GM18508 (cell line): ENCODE measurements around the gene NTN5.
A peak's percentile ranks its signal among the peaks of the same experiment; 100 is the strongest.
"Not testable (repeated sequence)": the region's sequence is repeated elsewhere in the genome, so short reads cannot be mapped to it uniquely, and the experiment has no call there.

ENCODE experiments used
- ATAC-seq: cut with Tn5 transposase; IDR thresholded peaks from one replicate; pipeline ENCODE4 v1.9.1; 2021; ENCODE audit warnings: moderate number of reproducible peaks; ENCODE audit not compliant: insufficient read depth, unreplicated experiment

Gene NTN5

GRCh38 chr19:48671446-48671995 lies 1.3 kb downstream of the NTN5 start:
- no peak for ATAC-seq

- ATAC-seq = no peak
Measured at GRCh38 chr19:48670699-48671445, 1.9 kb downstream of the NTN5 start.

GRCh38 chr19:48669903-48670668 lies 2.7 kb downstream of the NTN5 start:
- ATAC-seq = no peak

- no peak for ATAC-seq
Measured at GRCh38 chr19:48668761-48669160, 4.1 kb downstream of the NTN5 start.

GRCh38 chr19:48668332-48668731 lies 4.5 kb downstream of the NTN5 start:
- no peak for ATAC-seq

GRCh38 chr19:48665786-48666185 lies 7.0 kb downstream of the NTN5 start:
- no peak for ATAC-seq

- ATAC-seq = no peak
Measured at GRCh38 chr19:48664476-48664875, 8.3 kb downstream of the NTN5 start.

GRCh38 chr19:48663667-48664066 lies 9.2 kb downstream of the NTN5 start:
- ATAC-seq = no peak

GRCh38 chr19:48661711-48662090 lies 11.1 kb downstream of the NTN5 start:
- ATAC-seq = no peak

- peak; percentile 62 for ATAC-seq
Measured at GRCh38 chr19:48660852-48661710, 11.7 kb downstream of the NTN5 start.

GRCh38 chr19:48659768-48660167 lies 13.0 kb downstream of the NTN5 start:
- ATAC-seq = no peak

- ATAC-seq = no peak
Measured at GRCh38 chr19:48658483-48658882, 14.3 kb downstream of the NTN5 start.

GRCh38 chr19:48657828-48658227 lies 15.0 kb downstream of the NTN5 start:
- ATAC-seq = not testable (repeated sequence)

GRCh38 chr19:48656840-48657474 lies 15.9 kb downstream of the NTN5 start:
- ATAC-seq = no peak

- ATAC-seq = no peak
Measured at GRCh38 chr19:48654299-48655059, 18.3 kb downstream of the NTN5 start.

GRCh38 chr19:48651683-48652048 lies 21.2 kb downstream of the NTN5 start:
- ATAC-seq = no peak

GRCh38 chr19:48650974-48651682 lies 21.7 kb downstream of the NTN5 start:
- no peak for ATAC-seq

GRCh38 chr19:48648134-48648533 lies 24.7 kb downstream of the NTN5 start:
- no peak for ATAC-seq

- ATAC-seq = no peak
Measured at GRCh38 chr19:48646722-48647216, 26.0 kb downstream of the NTN5 start.
